Natural killer cell (primary cell): Measurements from ENCODE around the gene PITPNM3. TPM values are rescaled to one million over a fixed set of nuclear protein-coding genes. Genes with fewer than 3 reads are reported as not detected.

ENCODE experiments used
- ATAC-seq, 3 donors: fragments of 150-1000 bp in 2 of 3; fragments of 200-7000 bp in 1 of 3; cut with Tn5 transposase; 1 replicate in 1 of 3; 2 replicates in 2 of 3; pipeline ENCODE4 v1.10.0; 2021; ENCODE audit warnings: mild to moderate bottlenecking in 2 of 3, moderate library complexity in 2 of 3
- DNase-seq, 2 donors: peaks; one replicate each; pipeline versions ENCODE4 v3.0.0 to v3.0.0-alpha.2; 2013 to 2021; ENCODE audit warnings: mixed read lengths in 1 of 2
- H3K27ac ChIP-seq: one replicate; pipeline ENCODE4 v1.5.1; 2013; ENCODE audit warnings: mild to moderate bottlenecking, low read length
- H3K27me3 ChIP-seq: one replicate; pipeline ENCODE4 v1.6.1; 2013; ENCODE audit warnings: low read length; ENCODE audit not compliant: control insufficient read depth, insufficient read depth
- H3K36me3 ChIP-seq: one replicate; pipeline ENCODE4 v1.6.1; 2013; ENCODE audit warnings: low read length; ENCODE audit not compliant: control insufficient read depth, insufficient read depth
- H3K4me1 ChIP-seq: one replicate; pipeline ENCODE4 v1.6.1; 2013; ENCODE audit warnings: low read length; ENCODE audit not compliant: control insufficient read depth, insufficient read depth
- H3K4me3 ChIP-seq: one replicate; pipeline ENCODE4 v1.5.1; 2013; ENCODE audit warnings: low read length
- H3K9me3 ChIP-seq: one replicate; pipeline ENCODE4 v1.6.1; 2013; ENCODE audit warnings: low read length; ENCODE audit not compliant: control insufficient read depth, insufficient read depth
- H3K27ac Mint-ChIP-seq, 2 donors: one replicate each; pipeline ENCODE4 v1.8.0; 2022; ENCODE audit warnings: mild to moderate bottlenecking in 2 of 2, mixed read lengths in 2 of 2, moderate library complexity in 1 of 2
- H3K27me3 Mint-ChIP-seq, 2 donors: one replicate each; pipeline ENCODE4 v1.8.0; 2022; ENCODE audit warnings: low read depth in 2 of 2, mixed read lengths in 2 of 2
- H3K36me3 Mint-ChIP-seq: one replicate; pipeline ENCODE4 v1.8.0; 2022; ENCODE audit warnings: mixed read lengths
- H3K4me1 Mint-ChIP-seq, 2 donors: one replicate each; pipeline ENCODE4 v1.8.0; 2022; ENCODE audit warnings: mixed read lengths in 2 of 2
- H3K4me3 Mint-ChIP-seq: one replicate; pipeline ENCODE4 v1.8.0; 2022; ENCODE audit warnings: mild to moderate bottlenecking, moderate library complexity, mixed read lengths
- H3K9me3 Mint-ChIP-seq, 2 donors: one replicate each; pipeline ENCODE4 v1.8.0; 2022; ENCODE audit warnings: mixed read lengths in 2 of 2
- WGBS: methylation state at CpG from one replicate; pipeline ENCODE4 v1.1.7; 2013; ENCODE audit warnings: missing lambda C conversion rate; ENCODE audit not compliant: insufficient coverage; 5-methylcytosine and 5-hydroxymethylcytosine counted together
- intact Hi-C: fragments of 100-400 bp; cut with micrococcal nuclease; formaldehyde crosslinking; loops from one replicate; pipeline ENCODE4 v1.14.2; 2022
- total RNA-seq, 4 donors: library from RNA; stranded (reverse); fragments of 120-200 nt in 1 of 4; gene quantifications; one replicate each; pipeline versions ENCODE4 v1.2.3 to v1.2.4, GENCODE V29; 2013 to 2022
- TF ChIP-seq, protein P1 (sequence below): fragments of 200-600 bp; IDR thresholded peaks from one replicate; pipeline ENCODE4 v1.8.0; 2022; ENCODE audit warnings: antibody characterized with exemption

PITPNM3 gene
- total RNA-seq, 3 donors from 2014 or later (not counting 1 experiment from before 2014, with no cell fraction given) = 0.42 to 0.75 (median 0.50) TPM

DNA sequence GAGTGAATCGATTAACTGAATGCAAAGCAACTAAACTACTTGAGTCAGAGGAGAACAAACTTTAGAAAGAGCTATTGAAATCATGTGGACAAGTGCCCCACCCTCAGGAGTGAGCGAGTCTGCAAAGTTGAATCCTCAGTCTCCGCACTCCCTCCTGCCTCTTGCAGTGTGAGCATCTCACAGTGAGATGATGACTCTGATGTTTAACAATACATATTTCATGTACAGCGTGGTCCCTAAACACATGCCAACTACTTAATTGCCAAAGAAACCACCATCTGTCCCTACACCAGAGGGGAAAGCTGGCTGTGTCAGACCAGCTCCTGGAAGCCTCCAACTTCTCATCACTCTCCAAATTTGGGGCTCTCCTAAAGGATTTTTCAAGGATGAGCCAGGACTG, 80.9 kb downstream of the PITPNM3 start:
- peaks cover 0 to 5% of the 10 kb centered on the region in 2 donors for H3K27me3 Mint-ChIP-seq
- TF ChIP-seq, protein P1, sequence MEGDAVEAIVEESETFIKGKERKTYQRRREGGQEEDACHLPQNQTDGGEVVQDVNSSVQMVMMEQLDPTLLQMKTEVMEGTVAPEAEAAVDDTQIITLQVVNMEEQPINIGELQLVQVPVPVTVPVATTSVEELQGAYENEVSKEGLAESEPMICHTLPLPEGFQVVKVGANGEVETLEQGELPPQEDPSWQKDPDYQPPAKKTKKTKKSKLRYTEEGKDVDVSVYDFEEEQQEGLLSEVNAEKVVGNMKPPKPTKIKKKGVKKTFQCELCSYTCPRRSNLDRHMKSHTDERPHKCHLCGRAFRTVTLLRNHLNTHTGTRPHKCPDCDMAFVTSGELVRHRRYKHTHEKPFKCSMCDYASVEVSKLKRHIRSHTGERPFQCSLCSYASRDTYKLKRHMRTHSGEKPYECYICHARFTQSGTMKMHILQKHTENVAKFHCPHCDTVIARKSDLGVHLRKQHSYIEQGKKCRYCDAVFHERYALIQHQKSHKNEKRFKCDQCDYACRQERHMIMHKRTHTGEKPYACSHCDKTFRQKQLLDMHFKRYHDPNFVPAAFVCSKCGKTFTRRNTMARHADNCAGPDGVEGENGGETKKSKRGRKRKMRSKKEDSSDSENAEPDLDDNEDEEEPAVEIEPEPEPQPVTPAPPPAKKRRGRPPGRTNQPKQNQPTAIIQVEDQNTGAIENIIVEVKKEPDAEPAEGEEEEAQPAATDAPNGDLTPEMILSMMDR = no peak
- no peak overlapping the region for H3K27ac ChIP-seq
- no peaks in the 10 kb centered on the region for H3K4me1 ChIP-seq
- no peak overlapping the region for H3K27ac Mint-ChIP-seq
- intact Hi-C loops = loop anchor here (10.0 kb wide), 1 partner anchor 529 kb away; no protein-coding TSS in a partner anchor
- no peak for DNase-seq
- peaks cover 5 to 6% of the 10 kb centered on the region in 2 donors for H3K4me1 Mint-ChIP-seq
- no peak overlapping the region for H3K4me3 Mint-ChIP-seq
- H3K4me3 ChIP-seq = no peak overlapping the region
- H3K9me3 ChIP-seq = no peaks in the 10 kb centered on the region
- H3K9me3 Mint-ChIP-seq = no peaks in the 10 kb centered on the region
- H3K27me3 ChIP-seq = no peaks in the 10 kb centered on the region
- WGBS = 92% methylated on average over 4 of the region's 4 CpGs
- H3K36me3 ChIP-seq = no peaks in the 10 kb centered on the region
- no peaks in the 10 kb centered on the region for H3K36me3 Mint-ChIP-seq
- ATAC-seq = no peak

DNA sequence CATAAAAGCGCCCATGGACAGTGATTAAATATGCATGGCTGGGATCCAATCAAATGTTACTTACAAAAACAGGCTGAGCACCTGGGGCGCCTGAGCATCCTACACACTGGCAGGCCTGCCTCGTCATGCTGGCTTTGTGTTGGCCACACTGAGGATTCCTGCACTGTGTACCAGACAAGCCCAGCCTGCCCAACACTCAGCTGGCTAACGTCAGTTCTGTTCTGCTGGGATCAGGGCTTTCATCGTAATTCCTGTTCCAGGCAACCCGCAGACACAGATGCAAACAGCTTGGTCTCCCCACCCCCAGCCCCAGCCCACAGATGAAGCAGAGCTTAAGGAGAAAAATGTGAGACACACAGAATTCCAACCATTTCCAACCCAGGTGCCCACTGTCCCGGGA, 81.4 kb downstream of the PITPNM3 start:
- peaks cover 5 to 6% of the 10 kb centered on the region in 2 donors for H3K4me1 Mint-ChIP-seq
- ATAC-seq (no peak), DNase-seq (no peak)
- no peaks in the 10 kb centered on the region for H3K36me3 Mint-ChIP-seq
- Histone ChIP-seq H3K4me1 (no peaks in the 10 kb centered on the region), H3K36me3 (no peaks in the 10 kb centered on the region), H3K4me3 (no peak overlapping the region), H3K9me3 (no peaks in the 10 kb centered on the region), H3K27me3 (no peaks in the 10 kb centered on the region), H3K27ac (no peak overlapping the region)
- no peak overlapping the region for H3K27ac Mint-ChIP-seq
- no peaks in the 10 kb centered on the region for H3K9me3 Mint-ChIP-seq
- H3K4me3 Mint-ChIP-seq = no peak overlapping the region
- intact Hi-C loops = loop anchor here (10.0 kb wide), 1 partner anchor 530 kb away; no protein-coding TSS in a partner anchor
- TF ChIP-seq, protein P1 = no peak
- WGBS = 90% methylated on average over 7 of the region's 7 CpGs
- peaks cover 0 to 5% of the 10 kb centered on the region in 2 donors for H3K27me3 Mint-ChIP-seq

DNA sequence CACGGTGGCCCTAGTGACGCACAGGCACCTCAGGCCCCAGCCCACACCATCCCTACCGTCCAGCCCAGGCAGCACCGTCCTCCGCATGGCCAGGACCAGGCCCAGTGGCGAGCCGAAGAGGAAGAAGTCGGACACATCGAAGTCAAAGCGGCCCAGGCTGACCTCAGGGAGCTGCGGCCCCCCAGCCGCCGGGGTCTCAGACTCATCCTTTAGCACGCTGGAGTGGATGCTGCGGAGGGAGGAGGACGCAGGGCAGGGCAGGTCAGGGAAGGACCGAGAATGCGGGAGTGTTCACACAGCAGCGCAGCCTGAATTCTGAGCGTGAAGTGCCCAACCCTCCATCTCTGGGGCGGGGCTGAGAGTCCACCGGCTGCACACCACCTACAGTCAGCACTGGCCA, 82.0 kb downstream of the PITPNM3 start:
- H3K4me3 ChIP-seq = no peak overlapping the region
- no peaks in the 10 kb centered on the region for H3K4me1 ChIP-seq
- H3K9me3 ChIP-seq = no peaks in the 10 kb centered on the region
- intact Hi-C loops = loop anchor here (10.0 kb wide), 1 partner anchor 530 kb away; no protein-coding TSS in a partner anchor
- TF ChIP-seq, protein P1 = no peak
- Mint-ChIP-seq H3K4me3 (no peak overlapping the region), H3K27me3 (peaks cover 0 to 8% of the 10 kb centered on the region in 2 donors), H3K4me1 (peaks cover 5 to 6% of the 10 kb centered on the region in 2 donors), H3K36me3 (no peaks in the 10 kb centered on the region), H3K9me3 (no peaks in the 10 kb centered on the region), H3K27ac (no peak overlapping the region)
- ATAC-seq (no peak), DNase-seq (no peak)
- H3K36me3 ChIP-seq = no peaks in the 10 kb centered on the region
- no peak overlapping the region for H3K27ac ChIP-seq
- WGBS = 93% methylated on average over 22 of the region's 22 CpGs
- no peaks in the 10 kb centered on the region for H3K27me3 ChIP-seq
